T-helper 2 cell (primary cell): ENCODE results near the gene STXBP5.

ENCODE experiments used
- DNase-seq, 5 experiments: peaks; one replicate each; pipeline versions ENCODE4 v3.0.0 to v3.0.0-alpha.2; 2012 to 2022

STXBP5 gene

GRCh38 chr6:147179809-147180208 lies 24.4 kb upstream of the STXBP5 start:
- no peak for DNase-seq

GRCh38 chr6:147180926-147181325 lies 23.3 kb upstream of the STXBP5 start:
- DNase-seq: no peak

GRCh38 chr6:147184379-147184778 lies 19.8 kb upstream of the STXBP5 start:
- no peak for DNase-seq

- no peak for DNase-seq
Measured at GRCh38 chr6:147185216-147185615, 19.0 kb upstream of the STXBP5 start.

GRCh38 chr6:147190556-147190955 lies 13.7 kb upstream of the STXBP5 start:
- DNase-seq: no peak

GRCh38 chr6:147192278-147192911 lies 11.8 kb upstream of the STXBP5 start:
- no peak for DNase-seq

- DNase-seq: peak in 1 of 5 experiments; percentile 25
Measured at GRCh38 chr6:147194652-147195411, 9.4 kb upstream of the STXBP5 start.

GRCh38 chr6:147195510-147195909 lies 8.7 kb upstream of the STXBP5 start:
- DNase-seq: no peak

- DNase-seq: no peak
Measured at GRCh38 chr6:147195987-147196386, 8.2 kb upstream of the STXBP5 start.

GRCh38 chr6:147200711-147201110 lies 3.5 kb upstream of the STXBP5 start:
- no peak for DNase-seq

GRCh38 chr6:147201885-147202515 lies 2.2 kb upstream of the STXBP5 start:
- DNase-seq: peak in 2 of 5 experiments; percentile 6 to 50

- peak; percentile 46 to 98 (median 76) for DNase-seq
Measured at GRCh38 chr6:147202516-147203310, 1.5 kb upstream of the STXBP5 start.

- DNase-seq: peak; percentile 52 to 89 (median 69)
Measured at GRCh38 chr6:147203311-147204059, 732 bp upstream of the STXBP5 start.

GRCh38 chr6:147204843-147205311 lies 660 bp downstream of the STXBP5 start:
- no peak for DNase-seq

GRCh38 chr6:147205690-147206600 lies 1.7 kb downstream of the STXBP5 start:
- no peak for DNase-seq

GRCh38 chr6:147207351-147207750 lies 3.1 kb downstream of the STXBP5 start:
- DNase-seq: no peak

- DNase-seq: no peak
Measured at GRCh38 chr6:147207837-147208754, 3.9 kb downstream of the STXBP5 start.

- no peak for DNase-seq
Measured at GRCh38 chr6:147209762-147210449, 5.7 kb downstream of the STXBP5 start.

GRCh38 chr6:147211349-147211748 lies 7.1 kb downstream of the STXBP5 start:
- no peak for DNase-seq
